Fibroblast of the aortic adventitia (primary cell): ENCODE data around the gene ENAH. TPM values are rescaled to one million over a fixed set of nuclear protein-coding genes. Genes with fewer than 3 reads are reported as not detected.
"Not testable (repeated sequence)": the region's sequence is repeated elsewhere in the genome, so short reads cannot be mapped to it uniquely, and the experiment has no call there.

Experiments used
- DNase-seq: peaks from one replicate; pipeline ENCODE4 v3.0.0-alpha.2; 2010; ENCODE audit warnings: low read depth
- H3K4me3 ChIP-seq: 2 replicates; pipeline ENCODE4 v1.5.1; 2011; ENCODE audit warnings: low read depth, mild to moderate bottlenecking, control low read depth, low read length, moderate library complexity
- CTCF ChIP-seq: IDR thresholded peaks from 2 replicates; pipeline ENCODE4 v1.5.1; 2011; ENCODE audit warnings: mild to moderate bottlenecking, low read length, control low read depth, inconsistent platforms; ENCODE audit not compliant: insufficient read depth
- total RNA-seq: library from RNA; depleted of rRNA; stranded (reverse); fragments of >200 nt; gene quantifications from 2 replicates; pipeline ENCODE4 v1.2.3, GENCODE V29; 2012; ENCODE audit warnings: low replicate concordance

ENAH gene
- total RNA-seq, 1 donor: 148 TPM

- no peak for TF ChIP-seq CTCF
- peak; percentile 41 for DNase-seq
- no peak overlapping the region for H3K4me3 ChIP-seq
Measured at GRCh38 chr1:225626698-225627097, 26.2 kb downstream of the ENAH start.

GRCh38 chr1:225617956-225618355 lies 35.0 kb downstream of the ENAH start:
- no peak overlapping the region for H3K4me3 ChIP-seq
- no peak for DNase-seq
- TF ChIP-seq CTCF: no peak

GRCh38 chr1:225617479-225617878 lies 35.4 kb downstream of the ENAH start:
- no peak for DNase-seq
- no peak overlapping the region for H3K4me3 ChIP-seq
- no peak for TF ChIP-seq CTCF

- not testable (repeated sequence) for DNase-seq, H3K4me3 ChIP-seq
Measured at GRCh38 chr1:225615403-225615790, 37.5 kb downstream of the ENAH start.

- no peak for DNase-seq
- TF ChIP-seq CTCF: no peak
- H3K4me3 ChIP-seq: no peak overlapping the region
Measured at GRCh38 chr1:225613006-225613405, 39.9 kb downstream of the ENAH start.

GRCh38 chr1:225612287-225612686 lies 40.6 kb downstream of the ENAH start:
- no peak overlapping the region for H3K4me3 ChIP-seq
- no peak for TF ChIP-seq CTCF
- DNase-seq: peak; percentile 58

GRCh38 chr1:225611537-225612223 lies 41.2 kb downstream of the ENAH start:
- TF ChIP-seq CTCF: no peak

More at GRCh38 chr1:225611537-225612223, 41.2 kb downstream of the ENAH start:
- no peak overlapping the region for H3K4me3 ChIP-seq
- no peak for DNase-seq
